HCT116 (cell line): ENCODE measurements around the gene TBC1D8. TPM values are rescaled to one million over a fixed set of nuclear protein-coding genes. Genes with fewer than 3 reads are reported as not detected.

Source experiments
- ATAC-seq: fragments of 200-7000 bp; cut with Tn5 transposase; 2 replicates; pipeline ENCODE4 v1.9.1; 2020; ENCODE audit warnings: mild to moderate bottlenecking, moderate library complexity
- BruUV-seq: library from RNA; stranded (reverse); fragments of 400-500 nt; replicated peaks from 2 replicates; lab custom pipeline; 2021; lab: Mats Ljungman, UMichigan
- CTCF ChIA-PET: fragments of 300-600 bp; sonication (Branson Sonifier 250); formaldehyde crosslinking; loops from one replicate; lab custom pipeline; 2021; ENCODE audit warnings: antibody characterized with exemption; lab: Charles Lee
- POLR2A ChIA-PET: fragments of 300-600, 350-600 bp; sonication (Branson Sonifier 250); formaldehyde crosslinking; loops from one replicate; lab custom pipeline; 2021; ENCODE audit warnings: antibody characterized with exemption; lab: Charles Lee
- RAD21 ChIA-PET, 2 experiments: fragments of 300-600 bp; sonication (Branson Sonifier 250); formaldehyde crosslinking; loops; one replicate each; lab custom pipeline; 2023; ENCODE audit warnings: low total read pairs in 2 of 2; ENCODE audit not compliant: uncharacterized antibody in 2 of 2, unreplicated experiment in 2 of 2, low non-redundant PET in 1 of 2; lab: Charles Lee
- DNase-seq: peaks from one replicate; pipeline ENCODE4 v3.0.0-alpha.2; 2010; ENCODE audit warnings: low read depth, low spot score
- H2AFZ ChIP-seq: fragments of 200-600 bp; shearing (Covaris generic), sonication (generic); 2 replicates; pipeline ENCODE4 v1.6.1; 2017; ENCODE audit warnings: low read depth, mixed run types, mixed read lengths, antibody characterized with exemption, low read length; ENCODE audit not compliant: poor library complexity, severe bottlenecking
- H3K27ac ChIP-seq: 2 replicates; pipeline ENCODE4 v1.5.1; 2012; ENCODE audit warnings: low read depth, low read length
- H3K27me3 ChIP-seq: fragments of 200-600 bp; sonication (generic); 2 replicates; pipeline ENCODE4 v1.6.1; 2016; ENCODE audit warnings: mixed run types, low read length, mixed read lengths; ENCODE audit not compliant: insufficient read depth
- H3K36me3 ChIP-seq, 2 experiments: fragments of 200-500 bp in 1 of 2; fragments of 200-600 bp in 1 of 2; sonication (Bioruptor generic) in 1 of 2; sonication (generic) in 1 of 2; 2 replicates each; pipeline versions ENCODE4 v1.5.1 to v1.6.1; 2014 to 2016; ENCODE audit warnings: low read length in 2 of 2, inconsistent platforms in 1 of 2, mixed read lengths in 1 of 2, mixed run types in 1 of 2; ENCODE audit not compliant: insufficient read depth in 2 of 2, control insufficient read depth in 1 of 2
- H3K4me1 ChIP-seq, 2 experiments: fragments of 200-600 bp in 1 of 2; sonication (generic) in 1 of 2; 2 replicates each; pipeline versions ENCODE4 v1.5.1 to v1.6.1; 2012 to 2017; ENCODE audit warnings: low read length in 2 of 2, inconsistent platforms in 1 of 2, mild to moderate bottlenecking in 1 of 2, mixed read lengths in 1 of 2, mixed run types in 1 of 2, moderate library complexity in 1 of 2; ENCODE audit not compliant: insufficient read depth in 2 of 2, control insufficient read depth in 1 of 2
- H3K4me2 ChIP-seq: fragments of 200-600 bp; sonication (generic); 2 replicates; pipeline ENCODE4 v1.6.1; 2017; ENCODE audit warnings: mixed run types, low read length, mixed read lengths
- H3K4me3 ChIP-seq, 2 experiments: fragments of 200-600 bp in 1 of 2; sonication (generic) in 1 of 2; replicated peaks in 1 of 2; 2 replicates each; pipeline ENCODE4 v1.5.1; 2011 to 2016; ENCODE audit warnings: low read length in 2 of 2, control low read depth in 1 of 2, low read depth in 1 of 2, mild to moderate bottlenecking in 1 of 2, mixed read lengths in 1 of 2, mixed run types in 1 of 2
- H3K79me2 ChIP-seq: fragments of 200-600 bp; sonication (generic); 2 replicates; pipeline ENCODE4 v1.6.1; 2017; ENCODE audit warnings: mild to moderate bottlenecking, mixed run types, low read length, moderate library complexity, mixed read lengths; ENCODE audit not compliant: insufficient read depth
- H3K9ac ChIP-seq: fragments of 200-600 bp; sonication (generic); 2 replicates; pipeline ENCODE4 v1.6.1; 2016; ENCODE audit warnings: low read length, mixed read lengths
- H3K9me2 ChIP-seq: fragments of 200-600 bp; sonication (generic), shearing (Covaris generic); 2 replicates; pipeline ENCODE4 v1.6.1; 2017; ENCODE audit warnings: mixed run types, mild to moderate bottlenecking, moderate library complexity; ENCODE audit not compliant: insufficient read depth
- H3K9me3 ChIP-seq, 2 experiments: fragments of 200-500 bp in 1 of 2; fragments of 200-600 bp in 1 of 2; sonication (Bioruptor generic) in 1 of 2; sonication (generic) in 1 of 2; 2 replicates each; pipeline ENCODE4 v1.6.1; 2014 to 2017; ENCODE audit warnings: low read length in 2 of 2, mixed read lengths in 2 of 2, inconsistent platforms in 1 of 2, low read depth in 1 of 2, mild to moderate bottlenecking in 1 of 2, mixed run types in 1 of 2, moderate library complexity in 1 of 2; ENCODE audit not compliant: control insufficient read depth in 1 of 2, insufficient read depth in 1 of 2
- H4K20me1 ChIP-seq: fragments of 200-600 bp; sonication (generic), shearing (Covaris generic); 2 replicates; pipeline ENCODE4 v1.6.1; 2017; ENCODE audit warnings: mixed run types, mild to moderate bottlenecking, moderate library complexity; ENCODE audit not compliant: insufficient read depth
- CBX3 ChIP-seq: IDR thresholded peaks from 2 replicates; pipeline ENCODE4 v1.6.1; 2012; ENCODE audit warnings: low read depth
- CEBPB ChIP-seq: IDR thresholded peaks from 2 replicates; pipeline ENCODE4 v1.6.1; 2012; ENCODE audit warnings: low read depth
- EGR1 ChIP-seq: IDR thresholded peaks from 2 replicates; pipeline ENCODE4 v1.6.1; 2012; ENCODE audit warnings: low read depth
- ELF1 ChIP-seq: IDR thresholded peaks from 2 replicates; pipeline ENCODE4 v1.6.1; 2012; ENCODE audit warnings: low read depth, borderline replicate concordance
- EZH2 ChIP-seq: fragments of 200-600 bp; sonication (generic); IDR thresholded peaks from 2 replicates; pipeline ENCODE4 v1.6.1; 2017; ENCODE audit warnings: antibody characterized with exemption, mixed run types
- EZH2phosphoT487 ChIP-seq: fragments of 200-600 bp; IDR thresholded peaks from 2 replicates; pipeline ENCODE4 v1.6.1; 2018; ENCODE audit warnings: antibody characterized with exemption, borderline replicate concordance
- FOSL1 ChIP-seq: IDR thresholded peaks from 2 replicates; pipeline ENCODE4 v1.6.1; 2012; ENCODE audit warnings: low read depth
- POLR2A ChIP-seq: IDR thresholded peaks from 2 replicates; pipeline ENCODE4 v1.7.0; 2011; ENCODE audit warnings: borderline replicate concordance; ENCODE audit not compliant: insufficient read depth, insufficient read length; ENCODE audit errors: extremely low read depth
- POLR2AphosphoS5 ChIP-seq: IDR thresholded peaks from 2 replicates; pipeline ENCODE4 v1.6.1; 2011; ENCODE audit warnings: mild to moderate bottlenecking, low read depth, low read length, moderate library complexity
- REST ChIP-seq: IDR thresholded peaks from 2 replicates; pipeline ENCODE4 v1.6.1; 2012; ENCODE audit warnings: low read depth
- SRF ChIP-seq: IDR thresholded peaks from 2 replicates; pipeline ENCODE4 v1.6.1; 2012; ENCODE audit warnings: low read depth
- YY1 ChIP-seq: IDR thresholded peaks from 2 replicates; pipeline ENCODE4 v1.6.1; 2011; ENCODE audit warnings: low read length, low read depth, moderate library complexity, mild to moderate bottlenecking; ENCODE audit not compliant: insufficient replicate concordance; ENCODE audit errors: extremely low read depth
- ZBTB33 ChIP-seq: IDR thresholded peaks from 2 replicates; pipeline ENCODE4 v1.6.1; 2011; ENCODE audit warnings: mild to moderate bottlenecking, low read length, moderate library complexity; ENCODE audit not compliant: insufficient replicate concordance; ENCODE audit errors: extremely low read depth
- ZFX ChIP-seq: fragments of 450-650 bp; IDR thresholded peaks from 2 replicates; pipeline ENCODE4 v1.6.1; 2017
- ZNF274 ChIP-seq: fragments of 200-500 bp; sonication (Bioruptor generic); IDR thresholded peaks from 2 replicates; pipeline ENCODE4 v1.6.1; 2014; ENCODE audit warnings: mild to moderate bottlenecking, low read depth, low read length, inconsistent platforms
- intact Hi-C: fragments of 100-400 bp; cut with micrococcal nuclease; formaldehyde crosslinking; loops from 2 replicates; pipeline ENCODE4 v1.10.0; 2022
- total RNA-seq: library from RNA; stranded (reverse); gene quantifications from one replicate; pipeline ENCODE4 v1.2.1, GENCODE V29; 2021; ENCODE audit not compliant: unreplicated experiment
- TF ChIP-seq, protein P1 (sequence below): IDR thresholded peaks from 2 replicates; pipeline ENCODE4 v1.6.1; 2012
- TF ChIP-seq, protein P2 (sequence below): IDR thresholded peaks from 2 replicates; pipeline ENCODE4 v1.6.1; 2012
- TF ChIP-seq, protein P3 (sequence below), 3 experiments: fragments of 200-600 bp in 1 of 3; sonication (generic) in 1 of 3; IDR thresholded peaks in 2 of 3; conservative IDR thresholded peaks in 1 of 3; 2 replicates each; pipeline ENCODE4 v1.5.1; 2012 to 2017; ENCODE audit warnings: low read depth in 2 of 3, low read length in 2 of 3, antibody characterized with exemption in 1 of 3, borderline replicate concordance in 1 of 3, control low read depth in 1 of 3, mild to moderate bottlenecking in 1 of 3, mixed read lengths in 1 of 3, mixed run types in 1 of 3, moderate library complexity in 1 of 3; ENCODE audit not compliant: insufficient read depth in 1 of 3

TBC1D8 gene
- total RNA-seq, 1 experiment from 2014 or later = 44.0 TPM

GRCh38 chr2:101113441-101114267, 37.5 kb downstream of the TBC1D8 start:
- POLR2A ChIA-PET = interaction anchor here (1.2 kb wide), 1 partner anchor 31 kb away, joined by 3 read pairs; no protein-coding TSS in a partner anchor
- peaks cover 45 to 72% of the 10 kb centered on the region in 2 experiments for H3K4me1 ChIP-seq
- no peak for TF ChIP-seq ZNF274
- no peak; the same call in 1 of the 2 replicates for TF ChIP-seq POLR2AphosphoS5
- TF ChIP-seq, protein P1, sequence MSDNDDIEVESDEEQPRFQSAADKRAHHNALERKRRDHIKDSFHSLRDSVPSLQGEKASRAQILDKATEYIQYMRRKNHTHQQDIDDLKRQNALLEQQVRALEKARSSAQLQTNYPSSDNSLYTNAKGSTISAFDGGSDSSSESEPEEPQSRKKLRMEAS = peak; percentile 19; the same call in 1 of the 2 replicates
- TF ChIP-seq EZH2 = no peak
- TF ChIP-seq YY1 = peak; percentile 34
- TF ChIP-seq, protein P2, sequence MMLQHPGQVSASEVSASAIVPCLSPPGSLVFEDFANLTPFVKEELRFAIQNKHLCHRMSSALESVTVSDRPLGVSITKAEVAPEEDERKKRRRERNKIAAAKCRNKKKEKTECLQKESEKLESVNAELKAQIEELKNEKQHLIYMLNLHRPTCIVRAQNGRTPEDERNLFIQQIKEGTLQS = no peak
- TF ChIP-seq ZBTB33 = no peak
- no peak for TF ChIP-seq ZFX
- peak; percentile 63 for TF ChIP-seq FOSL1
- no peak for TF ChIP-seq SRF
- TF ChIP-seq EGR1 = no peak
- TF ChIP-seq, protein P3, sequence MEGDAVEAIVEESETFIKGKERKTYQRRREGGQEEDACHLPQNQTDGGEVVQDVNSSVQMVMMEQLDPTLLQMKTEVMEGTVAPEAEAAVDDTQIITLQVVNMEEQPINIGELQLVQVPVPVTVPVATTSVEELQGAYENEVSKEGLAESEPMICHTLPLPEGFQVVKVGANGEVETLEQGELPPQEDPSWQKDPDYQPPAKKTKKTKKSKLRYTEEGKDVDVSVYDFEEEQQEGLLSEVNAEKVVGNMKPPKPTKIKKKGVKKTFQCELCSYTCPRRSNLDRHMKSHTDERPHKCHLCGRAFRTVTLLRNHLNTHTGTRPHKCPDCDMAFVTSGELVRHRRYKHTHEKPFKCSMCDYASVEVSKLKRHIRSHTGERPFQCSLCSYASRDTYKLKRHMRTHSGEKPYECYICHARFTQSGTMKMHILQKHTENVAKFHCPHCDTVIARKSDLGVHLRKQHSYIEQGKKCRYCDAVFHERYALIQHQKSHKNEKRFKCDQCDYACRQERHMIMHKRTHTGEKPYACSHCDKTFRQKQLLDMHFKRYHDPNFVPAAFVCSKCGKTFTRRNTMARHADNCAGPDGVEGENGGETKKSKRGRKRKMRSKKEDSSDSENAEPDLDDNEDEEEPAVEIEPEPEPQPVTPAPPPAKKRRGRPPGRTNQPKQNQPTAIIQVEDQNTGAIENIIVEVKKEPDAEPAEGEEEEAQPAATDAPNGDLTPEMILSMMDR (IDR thresholded peaks at IDR 0.05 in 2 of 3, conservative IDR thresholded peaks at IDR 0.05 in 1 of 3; ENCODE audit: borderline replicate concordance in 1 of 3, insufficient read depth in 1 of 3, low read depth in 2 of 3, low read length in 2 of 3) = no peak
- TF ChIP-seq CBX3 = peak; percentile 77; the same call in 1 of the 2 replicates
- no peak for TF ChIP-seq EZH2phosphoT487
- TF ChIP-seq CEBPB = peak; percentile 96
- no peak for TF ChIP-seq ELF1
- TF ChIP-seq REST = no peak
- TF ChIP-seq POLR2A = no peak

More at GRCh38 chr2:101113441-101114267, 37.5 kb downstream of the TBC1D8 start:
- Histone ChIP-seq H3K9ac (peak overlapping the region; percentile 28), H3K27ac (peak overlapping the region; percentile 73), H3K4me2 (peak overlapping the region; percentile 62), H3K27me3 (no peaks in the 10 kb centered on the region), H3K4me3 (peak overlapping the region in 1 of 2 experiments; percentile 3; a peak in 1 of 4 replicates), H3K9me3 (no peaks in the 10 kb centered on the region), H2AFZ (no peak overlapping the region), H3K79me2 (peaks cover 87% of the 10 kb centered on the region), H3K9me2 (no peaks in the 10 kb centered on the region), H3K36me3 (no peaks in the 10 kb centered on the region), H4K20me1 (no peaks in the 10 kb centered on the region)
- ChIA-PET CTCF (no interaction called here), RAD21 (interaction anchor here in 1 of 2 experiments (0.8 kb wide), 1 partner anchor 35 kb away, joined by 3 read pairs; no protein-coding TSS in a partner anchor)
- BruUV-seq = no TSS peak
- ATAC-seq (peak; percentile 73), DNase-seq (peak; percentile 51)
- intact Hi-C loops = no loop called here
